HEK293 (cell line): Measurements from ENCODE around the gene FAM120B.

Experiments
- CTCF ChIA-PET: fragments of 350-600 bp; formaldehyde crosslinking; extraction: SDS; loops from one replicate; lab custom pipeline; 2021; ENCODE audit warnings: antibody characterized with exemption; lab: Yijun Ruan, JAX
- POLR2A ChIA-PET: fragments of 300-600 bp; formaldehyde crosslinking; extraction: SDS; loops from one replicate; lab custom pipeline; 2020; ENCODE audit warnings: antibody characterized with exemption, inconsistent platforms; lab: Yijun Ruan, JAX
- H3K27ac ChIP-seq: fragments of 200-500 bp; sonication (Bioruptor generic); 2 replicates; pipeline ENCODE4 v1.5.1; 2014; ENCODE audit warnings: low read depth, low read length, control low read depth, inconsistent platforms; ENCODE audit errors: extremely low read depth
- H3K36me3 ChIP-seq, 2 experiments: fragments of 200-500 bp in 1 of 2; sonication (Bioruptor generic) in 1 of 2; 1 replicate in 1 of 2; 2 replicates in 1 of 2; pipeline ENCODE4 v1.5.1; 2014 to 2017; ENCODE audit warnings: inconsistent platforms in 2 of 2, low read length in 2 of 2; ENCODE audit not compliant: control insufficient read depth in 2 of 2, insufficient read depth in 1 of 2
- H3K4me1 ChIP-seq: fragments of 200-500 bp; sonication (Bioruptor generic); 2 replicates; pipeline ENCODE4 v1.5.1; 2014; ENCODE audit warnings: mild to moderate bottlenecking, low read length, inconsistent platforms; ENCODE audit not compliant: control insufficient read depth, insufficient read depth
- H3K4me3 ChIP-seq: 2 replicates; pipeline ENCODE4 v1.5.1; 2011; ENCODE audit warnings: low read depth, mild to moderate bottlenecking, control low read depth, low read length, moderate library complexity
- H3K9me3 ChIP-seq: fragments of 200-500 bp; sonication (Bioruptor generic); 2 replicates; pipeline ENCODE4 v1.5.1; 2014; ENCODE audit warnings: low read depth, low read length, inconsistent platforms; ENCODE audit not compliant: control insufficient read depth, insufficient read depth
- AEBP2 ChIP-seq: fragments of 450-650 bp; formaldehyde crosslinking; IDR thresholded peaks from 2 replicates; pipeline ENCODE4 v1.5.1; 2016; ENCODE audit warnings: missing biosample characterization, missing genetic modification characterization, borderline replicate concordance
- EGR2 ChIP-seq: fragments of 450-650 bp; formaldehyde crosslinking; IDR thresholded peaks from 2 replicates; pipeline ENCODE4 v1.5.1; 2016; ENCODE audit warnings: low read depth, missing biosample characterization, missing genetic modification characterization
- FEZF1 ChIP-seq: fragments of 450-650 bp; formaldehyde crosslinking; IDR thresholded peaks from 2 replicates; pipeline ENCODE4 v1.5.1; 2016; ENCODE audit warnings: missing biosample characterization, missing genetic modification characterization
- HIC1 ChIP-seq: fragments of 450-650 bp; formaldehyde crosslinking; IDR thresholded peaks from 2 replicates; pipeline ENCODE4 v1.5.1; 2016; ENCODE audit warnings: missing biosample characterization, missing genetic modification characterization
- HOXA7 ChIP-seq: sonication (generic); formaldehyde crosslinking; IDR thresholded peaks from 2 replicates; pipeline ENCODE4 v1.8.1; 2022; ENCODE audit warnings: missing genetic modification reagents, borderline replicate concordance
- WT1 ChIP-seq: fragments of 450-650 bp; formaldehyde crosslinking; IDR thresholded peaks from 2 replicates; pipeline ENCODE4 v1.5.1; 2016; ENCODE audit warnings: missing biosample characterization, missing genetic modification characterization
- ZBTB1 ChIP-seq: fragments of 450-650 bp; formaldehyde crosslinking; IDR thresholded peaks from 2 replicates; pipeline ENCODE4 v1.5.1; 2016; ENCODE audit warnings: missing biosample characterization, missing genetic modification characterization
- ZFHX2 ChIP-seq: fragments of 450-650 bp; formaldehyde crosslinking; conservative IDR thresholded peaks from 2 replicates; pipeline ENCODE4 v1.5.1; 2016; ENCODE audit warnings: missing biosample characterization, missing genetic modification characterization
- ZNF266 ChIP-seq: fragments of 450-650 bp; formaldehyde crosslinking; IDR thresholded peaks from 2 replicates; pipeline ENCODE4 v1.5.1; 2016; ENCODE audit warnings: missing biosample characterization, missing genetic modification characterization, low read depth
- ZNF362 ChIP-seq: fragments of 450-650 bp; formaldehyde crosslinking; IDR thresholded peaks from 2 replicates; pipeline ENCODE4 v1.5.1; 2016; ENCODE audit warnings: missing biosample characterization, missing genetic modification characterization
- ZNF366 ChIP-seq: fragments of 450-650 bp; formaldehyde crosslinking; conservative IDR thresholded peaks from 2 replicates; pipeline ENCODE4 v1.5.1; 2016; ENCODE audit warnings: missing biosample characterization, missing genetic modification characterization
- ZNF555 ChIP-seq: fragments of 450-650 bp; formaldehyde crosslinking; conservative IDR thresholded peaks from 2 replicates; pipeline ENCODE4 v1.5.1; 2017; ENCODE audit warnings: missing biosample characterization, mild to moderate bottlenecking, missing genetic modification characterization, inconsistent platforms
- ZNF585B ChIP-seq: fragments of 450-650 bp; formaldehyde crosslinking; IDR thresholded peaks from 2 replicates; pipeline ENCODE4 v1.5.1; 2016; ENCODE audit warnings: missing biosample characterization, missing genetic modification characterization
- ZNF626 ChIP-seq: fragments of 450-650 bp; sonication (Bioruptor Pico); formaldehyde crosslinking; IDR thresholded peaks from 2 replicates; pipeline ENCODE4 v1.5.1; 2018; ENCODE audit warnings: missing biosample characterization, missing genetic modification characterization, inconsistent platforms
- ZNF747 ChIP-seq: fragments of 450-650 bp; formaldehyde crosslinking; IDR thresholded peaks from 2 replicates; pipeline ENCODE4 v1.5.1; 2016; ENCODE audit warnings: missing biosample characterization, missing genetic modification characterization
- TF ChIP-seq, protein P1 (sequence below): fragments of 450-650 bp; IDR thresholded peaks from 2 replicates; pipeline ENCODE4 v1.5.1; 2018; ENCODE audit warnings: missing biosample characterization, missing genetic modification characterization
- TF ChIP-seq, protein P2 (sequence below): fragments of 450-650 bp; formaldehyde crosslinking; IDR thresholded peaks from 2 replicates; pipeline ENCODE4 v1.5.0; 2017; ENCODE audit warnings: missing biosample characterization, missing genetic modification characterization, borderline replicate concordance
- TF ChIP-seq, protein P3 (sequence below): fragments of 450-650 bp; formaldehyde crosslinking; conservative IDR thresholded peaks from 2 replicates; pipeline ENCODE4 v1.5.1; 2016; ENCODE audit warnings: low read depth, missing biosample characterization, missing genetic modification characterization

The FAM120B gene

GRCh38 chr6:170444811-170445211, 138.3 kb downstream of the FAM120B start:
- H3K36me3 ChIP-seq, result no peaks in the 10 kb centered on the region
- no peak overlapping the region for H3K27ac ChIP-seq
- CTCF ChIA-PET, result interaction anchor here (0.8 kb wide), 1 partner anchor 72 kb away, joined by 3 read pairs; no protein-coding TSS in a partner anchor
- POLR2A ChIA-PET, result no interaction called here
- H3K4me3 ChIP-seq, result no peak overlapping the region
- TF ChIP-seq EGR2 (peak; percentile 32; the same call in 1 of the 2 replicates), HOXA7 (CRISPR knock-in tag) (no peak), ZFHX2 (tag by site-specific recombination) (0 out of 2 replicates have a peak, but pooled peaks have one; percentile 47)
- no peaks in the 10 kb centered on the region for H3K9me3 ChIP-seq
- no peaks in the 10 kb centered on the region for H3K4me1 ChIP-seq

DNA sequence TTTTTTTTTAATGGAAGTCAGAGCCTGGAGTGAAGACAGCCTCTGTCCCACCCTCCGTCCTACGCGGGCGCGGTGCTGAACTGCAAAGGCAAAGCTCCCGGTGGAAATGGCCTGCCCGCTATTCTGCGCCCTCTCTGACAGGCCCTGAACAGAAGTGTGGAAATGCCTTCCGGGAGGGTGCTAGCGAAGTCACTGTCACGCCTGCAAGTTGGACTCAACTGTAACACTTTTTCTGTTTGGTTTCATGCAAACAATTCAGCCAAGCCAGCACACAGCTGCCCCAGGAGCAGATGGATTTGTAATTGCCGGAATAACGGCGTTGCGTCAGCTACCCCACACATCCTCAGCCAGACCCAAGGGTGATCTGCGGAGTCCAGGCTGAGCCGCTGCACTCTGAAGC, 138.9 kb downstream of the FAM120B start:
- Histone ChIP-seq H3K4me3 (no peak overlapping the region), H3K4me1 (no peaks in the 10 kb centered on the region), H3K9me3 (no peaks in the 10 kb centered on the region), H3K36me3 (no peaks in the 10 kb centered on the region), H3K27ac (no peak overlapping the region)
- CTCF ChIA-PET, result interaction anchor here (0.8 kb wide), 1 partner anchor 72 kb away, joined by 3 read pairs; no protein-coding TSS in a partner anchor
- TF ChIP-seq FEZF1 (no peak), ZNF555 (tag by site-specific recombination) (no peak), ZNF266 (tag by site-specific recombination) (no peak), WT1 (tag by site-specific recombination) (no peak), ZNF747 (no peak), AEBP2 (tag by site-specific recombination) (no peak), HIC1 (tag by site-specific recombination) (no peak), ZNF626 (tag by site-specific recombination) (no peak), ZNF362 (tag by site-specific recombination) (no peak)
- TF ChIP-seq, protein P1, sequence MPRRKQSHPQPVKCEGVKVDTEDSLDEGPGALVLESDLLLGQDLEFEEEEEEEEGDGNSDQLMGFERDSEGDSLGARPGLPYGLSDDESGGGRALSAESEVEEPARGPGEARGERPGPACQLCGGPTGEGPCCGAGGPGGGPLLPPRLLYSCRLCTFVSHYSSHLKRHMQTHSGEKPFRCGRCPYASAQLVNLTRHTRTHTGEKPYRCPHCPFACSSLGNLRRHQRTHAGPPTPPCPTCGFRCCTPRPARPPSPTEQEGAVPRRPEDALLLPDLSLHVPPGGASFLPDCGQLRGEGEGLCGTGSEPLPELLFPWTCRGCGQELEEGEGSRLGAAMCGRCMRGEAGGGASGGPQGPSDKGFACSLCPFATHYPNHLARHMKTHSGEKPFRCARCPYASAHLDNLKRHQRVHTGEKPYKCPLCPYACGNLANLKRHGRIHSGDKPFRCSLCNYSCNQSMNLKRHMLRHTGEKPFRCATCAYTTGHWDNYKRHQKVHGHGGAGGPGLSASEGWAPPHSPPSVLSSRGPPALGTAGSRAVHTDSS, result no peak
- POLR2A ChIA-PET, result no interaction called here

DNA sequence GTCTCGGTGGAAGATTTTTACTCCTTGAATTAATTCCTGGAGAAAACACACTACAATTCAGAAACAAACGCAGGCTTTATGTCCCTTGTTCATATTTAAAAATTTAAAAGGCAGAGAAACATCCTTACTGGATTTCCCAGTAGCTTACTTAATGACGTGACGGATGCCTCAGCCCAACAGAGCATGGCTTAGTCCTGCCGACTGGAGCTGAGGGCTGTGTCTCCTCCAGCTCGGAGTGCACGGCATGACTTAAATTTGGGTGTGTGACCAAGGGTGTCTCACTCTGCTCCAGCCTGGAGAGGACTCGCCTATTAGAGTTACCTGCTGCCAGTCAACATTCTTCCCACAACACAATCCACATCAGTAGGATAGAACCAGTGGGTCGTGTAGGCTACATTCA, 139.4 kb downstream of the FAM120B start:
- no peaks in the 10 kb centered on the region for H3K4me1 ChIP-seq
- POLR2A ChIA-PET, result no interaction called here
- TF ChIP-seq ZNF366 (tag by site-specific recombination) (no peak), ZBTB1 (tag by site-specific recombination) (no peak), ZNF585B (tag by site-specific recombination) (no peak)
- TF ChIP-seq, protein P2, sequence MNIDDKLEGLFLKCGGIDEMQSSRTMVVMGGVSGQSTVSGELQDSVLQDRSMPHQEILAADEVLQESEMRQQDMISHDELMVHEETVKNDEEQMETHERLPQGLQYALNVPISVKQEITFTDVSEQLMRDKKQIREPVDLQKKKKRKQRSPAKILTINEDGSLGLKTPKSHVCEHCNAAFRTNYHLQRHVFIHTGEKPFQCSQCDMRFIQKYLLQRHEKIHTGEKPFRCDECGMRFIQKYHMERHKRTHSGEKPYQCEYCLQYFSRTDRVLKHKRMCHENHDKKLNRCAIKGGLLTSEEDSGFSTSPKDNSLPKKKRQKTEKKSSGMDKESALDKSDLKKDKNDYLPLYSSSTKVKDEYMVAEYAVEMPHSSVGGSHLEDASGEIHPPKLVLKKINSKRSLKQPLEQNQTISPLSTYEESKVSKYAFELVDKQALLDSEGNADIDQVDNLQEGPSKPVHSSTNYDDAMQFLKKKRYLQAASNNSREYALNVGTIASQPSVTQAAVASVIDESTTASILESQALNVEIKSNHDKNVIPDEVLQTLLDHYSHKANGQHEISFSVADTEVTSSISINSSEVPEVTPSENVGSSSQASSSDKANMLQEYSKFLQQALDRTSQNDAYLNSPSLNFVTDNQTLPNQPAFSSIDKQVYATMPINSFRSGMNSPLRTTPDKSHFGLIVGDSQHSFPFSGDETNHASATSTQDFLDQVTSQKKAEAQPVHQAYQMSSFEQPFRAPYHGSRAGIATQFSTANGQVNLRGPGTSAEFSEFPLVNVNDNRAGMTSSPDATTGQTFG (tag by site-specific recombination), result no peak
- TF ChIP-seq, protein P3, sequence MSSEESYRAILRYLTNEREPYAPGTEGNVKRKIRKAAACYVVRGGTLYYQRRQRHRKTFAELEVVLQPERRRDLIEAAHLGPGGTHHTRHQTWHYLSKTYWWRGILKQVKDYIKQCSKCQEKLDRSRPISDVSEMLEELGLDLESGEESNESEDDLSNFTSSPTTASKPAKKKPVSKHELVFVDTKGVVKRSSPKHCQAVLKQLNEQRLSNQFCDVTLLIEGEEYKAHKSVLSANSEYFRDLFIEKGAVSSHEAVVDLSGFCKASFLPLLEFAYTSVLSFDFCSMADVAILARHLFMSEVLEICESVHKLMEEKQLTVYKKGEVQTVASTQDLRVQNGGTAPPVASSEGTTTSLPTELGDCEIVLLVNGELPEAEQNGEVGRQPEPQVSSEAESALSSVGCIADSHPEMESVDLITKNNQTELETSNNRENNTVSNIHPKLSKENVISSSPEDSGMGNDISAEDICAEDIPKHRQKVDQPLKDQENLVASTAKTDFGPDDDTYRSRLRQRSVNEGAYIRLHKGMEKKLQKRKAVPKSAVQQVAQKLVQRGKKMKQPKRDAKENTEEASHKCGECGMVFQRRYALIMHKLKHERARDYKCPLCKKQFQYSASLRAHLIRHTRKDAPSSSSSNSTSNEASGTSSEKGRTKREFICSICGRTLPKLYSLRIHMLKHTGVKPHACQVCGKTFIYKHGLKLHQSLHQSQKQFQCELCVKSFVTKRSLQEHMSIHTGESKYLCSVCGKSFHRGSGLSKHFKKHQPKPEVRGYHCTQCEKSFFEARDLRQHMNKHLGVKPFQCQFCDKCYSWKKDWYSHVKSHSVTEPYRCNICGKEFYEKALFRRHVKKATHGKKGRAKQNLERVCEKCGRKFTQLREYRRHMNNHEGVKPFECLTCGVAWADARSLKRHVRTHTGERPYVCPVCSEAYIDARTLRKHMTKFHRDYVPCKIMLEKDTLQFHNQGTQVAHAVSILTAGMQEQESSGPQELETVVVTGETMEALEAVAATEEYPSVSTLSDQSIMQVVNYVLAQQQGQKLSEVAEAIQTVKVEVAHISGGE, result no peak
- TF ChIP-seq, all 188 proteins: peak for 0
- Histone ChIP-seq H3K4me3 (no peak overlapping the region), H3K27ac (no peak overlapping the region), H3K36me3 (no peaks in the 10 kb centered on the region), H3K9me3 (no peaks in the 10 kb centered on the region)
- CTCF ChIA-PET, result no interaction called here
